Spleen (tissue), 7 donors: ENCODE results near the gene FAM136A.

Experiments
- POLR2A ChIP-seq, 3 donors: fragments of 450-650 bp; IDR thresholded peaks; one replicate each; pipeline ENCODE4 v1.5.1; 2017; ENCODE audit warnings: antibody characterized with exemption in 3 of 3, mild to moderate bottlenecking in 1 of 3
- POLR2AphosphoS5 ChIP-seq, 3 donors: sonication (generic); formaldehyde crosslinking; IDR thresholded peaks; one replicate each; pipeline ENCODE4 v1.5.1; 2017; ENCODE audit warnings: antibody characterized with exemption in 3 of 3
- TF ChIP-seq, protein P1 (sequence below), 11 experiments: fragments of 200-600 bp in 7 of 11; fragments of 450-650 bp in 4 of 11; sonication (generic) in 4 of 11; IDR thresholded peaks in 8 of 11; conservative IDR thresholded peaks in 3 of 11; 1 replicate in 7 of 11; 2 replicates in 4 of 11; pipeline versions ENCODE4 v1.4.0 to v1.8.0; 2016 to 2021; ENCODE audit warnings: antibody characterized with exemption in 11 of 11, inconsistent platforms in 4 of 11, mild to moderate bottlenecking in 1 of 11
- donor health status: DM: no; HTN: no; CAD: no; lungs with moderate emphysema.
- donor health status: DM: no; HTN: no; CAD: no.
- donor health status: DM: no; HTN: no; CAD: no.

DNA sequence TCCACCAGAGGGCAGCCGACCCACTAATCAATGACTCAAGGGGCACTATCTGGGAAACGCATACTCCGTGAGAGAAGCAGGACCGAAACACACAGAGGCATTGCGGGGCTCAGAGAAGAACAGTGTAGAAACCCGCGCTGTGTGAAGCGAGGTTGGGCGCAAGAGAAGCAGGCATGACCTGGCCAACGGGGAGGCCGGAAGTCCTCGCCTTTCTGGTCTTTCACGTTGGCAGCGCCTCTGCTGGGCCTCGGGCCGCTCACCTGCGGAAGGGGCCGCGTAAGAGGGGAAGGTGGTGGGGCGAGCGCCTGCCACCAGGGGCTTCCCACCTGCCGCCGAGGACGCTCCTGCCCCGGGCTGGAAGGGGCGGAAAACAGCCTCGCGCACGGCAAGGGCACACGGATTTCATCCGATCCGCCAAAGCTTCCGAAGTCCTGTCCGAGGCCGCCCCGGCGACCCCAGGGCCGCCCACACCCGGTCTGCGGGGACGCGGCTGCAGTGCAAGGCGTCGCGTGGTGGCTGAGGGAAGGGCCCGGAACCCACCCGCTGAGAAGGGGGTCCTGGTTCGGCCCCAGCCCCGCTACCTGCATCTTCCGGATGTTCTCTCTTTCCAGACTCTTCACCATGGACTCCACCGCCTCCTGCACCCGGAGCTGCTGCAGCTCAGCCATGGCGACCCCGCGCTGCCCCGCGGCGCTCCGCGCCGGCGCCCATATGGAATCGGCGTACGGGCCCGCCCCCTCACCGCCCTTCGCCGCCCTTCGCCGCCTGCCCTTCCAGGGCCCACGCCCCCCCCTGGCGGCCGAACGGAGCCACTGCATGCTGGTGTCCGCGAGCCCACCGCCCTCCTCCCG, at the start of gene FAM136A:
- TF ChIP-seq, protein P1, sequence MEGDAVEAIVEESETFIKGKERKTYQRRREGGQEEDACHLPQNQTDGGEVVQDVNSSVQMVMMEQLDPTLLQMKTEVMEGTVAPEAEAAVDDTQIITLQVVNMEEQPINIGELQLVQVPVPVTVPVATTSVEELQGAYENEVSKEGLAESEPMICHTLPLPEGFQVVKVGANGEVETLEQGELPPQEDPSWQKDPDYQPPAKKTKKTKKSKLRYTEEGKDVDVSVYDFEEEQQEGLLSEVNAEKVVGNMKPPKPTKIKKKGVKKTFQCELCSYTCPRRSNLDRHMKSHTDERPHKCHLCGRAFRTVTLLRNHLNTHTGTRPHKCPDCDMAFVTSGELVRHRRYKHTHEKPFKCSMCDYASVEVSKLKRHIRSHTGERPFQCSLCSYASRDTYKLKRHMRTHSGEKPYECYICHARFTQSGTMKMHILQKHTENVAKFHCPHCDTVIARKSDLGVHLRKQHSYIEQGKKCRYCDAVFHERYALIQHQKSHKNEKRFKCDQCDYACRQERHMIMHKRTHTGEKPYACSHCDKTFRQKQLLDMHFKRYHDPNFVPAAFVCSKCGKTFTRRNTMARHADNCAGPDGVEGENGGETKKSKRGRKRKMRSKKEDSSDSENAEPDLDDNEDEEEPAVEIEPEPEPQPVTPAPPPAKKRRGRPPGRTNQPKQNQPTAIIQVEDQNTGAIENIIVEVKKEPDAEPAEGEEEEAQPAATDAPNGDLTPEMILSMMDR (IDR thresholded peaks at IDR 0.05 in 8 of 11, conservative IDR thresholded peaks at IDR 0.05 in 3 of 11), result peak; percentile 91 to 99 (median 97)
- TF ChIP-seq POLR2AphosphoS5 (IDR thresholded peaks at IDR 0.05) (peak; percentile 66 to 81 (median 76)), POLR2A (IDR thresholded peaks at IDR 0.05) (peak in 1 of 3 donors; percentile 3)
